ENCODE results near the gene CDH13.

The CDH13 gene

DNA sequence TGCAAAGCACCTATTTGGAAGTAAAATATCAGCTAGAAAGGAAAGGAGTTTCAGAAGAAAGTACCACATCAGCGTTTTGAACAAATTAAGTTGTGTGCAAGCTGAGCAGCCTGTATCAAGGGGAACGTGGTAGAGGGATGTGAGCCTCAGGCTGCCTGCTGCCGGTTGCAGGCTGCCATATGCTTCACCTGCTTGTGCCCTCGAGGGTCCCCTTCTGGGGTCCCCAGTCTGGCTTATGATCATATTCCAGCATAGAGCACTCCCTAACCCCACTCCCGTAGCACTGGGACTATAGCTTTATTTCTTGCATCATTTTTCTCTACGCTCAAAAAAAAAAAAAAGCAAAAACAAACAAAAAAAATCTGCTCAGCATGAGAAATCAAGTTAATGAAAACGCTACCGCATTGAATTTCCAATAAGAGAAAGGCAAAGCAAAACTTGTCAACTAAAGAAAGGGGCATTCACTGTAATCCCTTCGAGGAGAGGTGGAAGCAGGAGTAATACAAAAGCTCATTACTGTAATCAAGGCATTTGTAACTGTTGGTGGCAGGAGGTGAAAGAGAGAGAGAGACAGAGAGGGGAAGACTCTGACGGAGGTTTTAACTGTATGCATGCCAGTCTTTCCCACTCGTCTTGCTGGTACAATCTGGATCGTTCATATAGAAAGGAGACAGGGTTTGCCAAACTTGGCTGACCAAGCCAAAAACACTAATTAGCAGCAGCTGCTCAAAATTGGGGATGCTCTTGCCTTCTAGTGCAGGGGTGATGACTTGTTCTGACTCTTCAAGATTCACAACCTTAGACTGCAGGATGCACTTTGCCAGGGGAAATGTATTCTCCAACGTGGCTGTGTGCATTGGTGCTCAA, 922.8 kb downstream of the CDH13 start:
- peak; percentile 60 for DNase-seq

DNA sequence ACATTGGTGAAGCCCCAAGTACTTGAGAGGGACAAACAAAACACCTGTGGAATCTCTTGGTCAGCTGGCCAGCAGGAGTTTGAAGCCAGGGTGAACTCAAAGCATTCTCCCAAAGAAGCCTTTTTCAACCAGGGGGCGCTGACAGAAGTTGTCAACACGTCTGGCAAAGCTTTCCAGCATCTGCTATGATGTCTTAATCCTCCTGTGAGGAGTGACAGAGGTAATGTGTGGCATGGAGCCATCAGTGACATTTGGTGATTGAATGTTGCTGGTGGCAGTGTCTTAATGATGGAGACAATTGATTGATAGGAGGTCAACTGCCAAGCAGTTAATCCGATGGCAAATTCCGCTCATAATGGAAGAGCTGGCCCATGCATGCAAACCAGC, 923.4 kb downstream of the CDH13 start:
- peak; percentile 78 for DNase-seq

DNA sequence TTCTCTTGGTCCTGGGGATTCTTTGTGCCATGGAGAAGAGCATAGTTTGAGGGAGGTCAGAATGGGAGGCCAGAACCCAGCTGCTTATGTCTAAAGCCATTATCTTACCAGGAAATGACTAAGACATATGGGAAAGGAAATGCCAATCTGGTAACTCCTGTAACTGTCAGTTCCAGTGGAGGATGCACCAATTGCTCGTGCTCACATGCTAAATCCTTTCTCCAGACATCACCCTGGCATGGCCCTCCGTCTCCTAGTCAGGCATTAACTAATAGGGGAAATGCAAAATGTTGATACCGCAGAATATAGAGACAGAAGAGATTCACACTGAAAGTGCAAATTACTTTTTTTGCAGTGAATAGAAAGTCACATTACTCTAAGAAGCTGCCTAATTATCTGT, 925.5 kb downstream of the CDH13 start:
- DNase-seq: no peak

DNA sequence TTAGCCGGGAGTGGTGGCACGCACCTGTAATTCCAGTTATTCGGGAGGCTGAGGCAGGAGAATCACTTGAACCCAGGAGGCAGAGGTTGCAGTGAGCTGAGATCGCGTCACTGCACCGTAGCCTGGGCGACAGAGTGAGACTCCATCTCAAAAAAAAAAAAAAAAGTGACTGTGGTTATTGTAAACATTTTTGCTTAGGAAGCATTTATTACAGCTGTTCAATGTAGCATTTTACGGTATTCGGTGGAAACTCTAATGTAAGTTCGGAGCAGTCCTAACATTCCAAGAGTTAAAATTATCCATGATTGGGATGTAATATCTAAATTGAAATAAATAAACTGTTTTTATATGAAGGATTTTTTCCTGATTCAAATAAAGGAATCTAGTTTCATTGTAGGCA, 926.2 kb downstream of the CDH13 start:
- no peak for DNase-seq

GRCh38 chr16:83554096-83554495, 927.3 kb downstream of the CDH13 start:
- no peak for DNase-seq

- no peak for DNase-seq
These were observed 927.8 kb downstream of the CDH13 start for GRCh38 chr16:83554540-83554939.

DNA sequence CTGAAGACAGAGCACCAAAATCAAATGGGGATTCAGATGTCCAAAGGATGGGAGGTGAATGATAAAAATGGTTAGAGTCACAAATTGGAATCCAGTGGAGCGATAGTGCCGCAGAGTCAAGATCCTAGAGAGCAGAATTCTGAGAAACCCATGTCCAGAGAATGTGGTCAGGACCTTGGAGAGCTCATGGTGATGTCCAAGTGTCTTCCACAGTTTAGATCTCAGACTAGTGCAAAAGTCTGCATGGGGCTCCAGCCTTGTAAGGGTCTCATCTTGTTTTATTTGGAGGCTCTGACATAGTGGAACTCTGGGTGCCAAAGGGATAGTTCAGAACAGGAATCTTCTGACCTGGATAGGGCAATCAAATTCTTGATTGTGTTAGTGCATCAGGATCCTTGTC, 935.1 kb downstream of the CDH13 start:
- DNase-seq: no peak

DNA sequence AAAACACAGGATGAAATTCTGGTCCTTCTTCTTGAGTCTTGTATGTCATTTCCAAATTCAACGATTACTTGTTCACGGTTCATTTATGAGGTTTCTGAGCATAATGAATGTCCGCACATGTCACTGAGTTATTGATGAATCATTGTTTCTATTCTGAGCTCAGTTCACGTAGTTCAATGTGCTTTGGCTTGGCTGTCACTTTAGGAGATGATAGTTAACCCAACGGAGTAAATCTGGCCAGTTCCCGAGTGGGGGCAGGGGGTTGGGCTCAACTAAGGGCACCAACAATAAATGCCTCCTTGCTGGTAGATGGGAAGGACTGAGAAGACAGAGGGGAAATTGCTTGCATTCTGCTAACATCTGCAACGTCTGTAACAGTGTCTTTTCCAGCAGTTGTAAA, 941.6 kb downstream of the CDH13 start:
- DNase-seq: no peak

DNA sequence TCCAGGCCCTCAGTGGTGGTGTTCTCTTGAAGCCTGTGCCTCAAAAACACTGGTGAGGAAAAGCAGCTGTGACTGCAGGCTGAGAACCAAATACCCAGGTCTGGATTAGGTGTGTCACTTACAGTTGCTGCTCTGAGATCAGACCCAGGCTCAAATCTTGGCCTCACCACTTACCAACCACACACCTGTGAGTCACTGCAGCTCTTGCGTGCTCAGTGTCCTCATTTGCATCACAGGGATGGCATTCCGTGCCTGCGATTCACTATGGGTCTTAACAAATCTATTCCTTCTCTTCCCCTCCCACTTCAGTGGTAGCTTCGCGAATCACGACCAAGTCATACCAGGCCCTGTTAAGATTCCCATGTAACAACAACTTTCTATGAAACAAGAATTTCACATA, 947.6 kb downstream of the CDH13 start:
- no peak for DNase-seq

- DNase-seq: no peak
These were observed 950.4 kb downstream of the CDH13 start for GRCh38 chr16:83577078-83577745.

- DNase-seq: no peak
These were observed 951.4 kb downstream of the CDH13 start for GRCh38 chr16:83578171-83578570.

DNA sequence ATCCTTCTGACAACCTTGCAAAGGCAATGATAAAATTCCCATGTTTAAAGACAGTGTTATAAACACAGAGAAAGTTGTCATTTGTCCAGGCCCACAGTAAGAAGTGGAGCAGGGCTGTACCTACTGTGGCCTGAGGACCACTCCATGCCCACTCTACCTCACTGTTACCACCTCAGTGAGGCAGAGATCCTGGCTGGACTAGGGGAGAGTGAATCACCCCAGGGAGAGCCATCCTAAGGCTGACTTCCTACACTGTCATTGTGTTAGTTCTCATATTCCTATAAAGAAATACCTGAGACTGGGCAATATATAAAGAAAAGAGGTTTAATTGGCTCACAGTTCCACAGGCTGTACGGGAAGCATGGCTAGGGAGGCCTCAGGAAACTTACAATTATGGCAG, 952.3 kb downstream of the CDH13 start:
- no peak for DNase-seq

- DNase-seq: no peak
These were observed 952.7 kb downstream of the CDH13 start for GRCh38 chr16:83579436-83579835.

GRCh38 chr16:83581082-83581481, 954.3 kb downstream of the CDH13 start:
- DNase-seq: no peak

GRCh38 chr16:83581994-83582747, 955.4 kb downstream of the CDH13 start:
- no peak for DNase-seq

- peak; percentile 3 for DNase-seq
These were observed 959.3 kb downstream of the CDH13 start for GRCh38 chr16:83586036-83586435.

DNA sequence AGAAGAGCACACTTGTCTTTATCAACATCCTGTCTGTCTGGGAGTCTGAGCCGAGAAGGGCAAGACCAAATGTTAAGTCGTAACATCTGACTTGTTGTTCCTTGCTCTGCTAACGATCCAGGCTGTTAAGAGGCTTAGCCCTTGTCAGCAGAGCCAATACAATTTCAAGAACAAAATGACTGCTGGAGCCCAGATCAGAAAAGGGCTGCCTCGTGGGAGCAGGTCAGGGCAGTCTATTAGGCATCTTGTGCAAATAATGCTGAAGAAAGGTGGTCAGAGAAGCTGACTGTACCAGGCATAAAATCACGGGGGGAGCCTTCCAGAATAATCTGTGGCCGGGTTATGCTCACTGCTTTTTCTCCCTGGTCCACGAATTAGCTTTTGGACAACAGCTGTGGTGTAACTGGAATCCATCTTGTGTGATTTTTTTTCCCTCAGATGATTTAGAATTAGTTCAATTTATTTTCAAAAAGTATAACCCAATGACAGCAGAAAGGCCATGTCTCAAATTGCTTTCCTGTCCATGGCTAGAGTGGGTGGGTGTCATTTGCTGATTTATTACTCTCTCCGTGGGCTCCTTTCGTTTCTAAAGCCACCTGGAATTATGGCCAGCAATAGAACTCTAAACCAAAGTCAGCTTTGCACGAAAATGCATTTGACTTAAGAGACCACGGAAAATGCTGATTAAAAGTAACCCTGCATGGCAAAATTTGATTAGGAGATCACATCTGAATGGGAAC, 959.9 kb downstream of the CDH13 start:
- peak; percentile 35 for DNase-seq

DNA sequence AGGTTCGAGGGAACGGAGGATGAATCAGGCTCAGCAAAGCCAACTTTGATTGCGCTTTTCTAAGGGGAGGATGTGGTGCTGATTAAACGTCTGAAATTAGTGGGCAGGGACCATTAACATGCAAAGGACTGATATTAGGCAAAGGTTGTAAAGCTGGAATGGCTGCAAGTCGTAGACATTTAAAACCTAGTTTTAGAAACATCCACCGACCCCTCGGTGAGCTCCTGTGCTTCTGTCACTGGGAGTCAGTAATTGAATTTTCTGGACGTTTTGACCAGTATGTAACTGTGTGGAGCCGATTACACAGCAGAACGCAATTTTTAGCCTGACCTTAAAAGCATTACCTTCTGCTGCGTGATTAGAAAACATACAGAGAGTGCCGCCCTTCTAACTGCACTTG, 960.4 kb downstream of the CDH13 start:
- no peak for DNase-seq

DNA sequence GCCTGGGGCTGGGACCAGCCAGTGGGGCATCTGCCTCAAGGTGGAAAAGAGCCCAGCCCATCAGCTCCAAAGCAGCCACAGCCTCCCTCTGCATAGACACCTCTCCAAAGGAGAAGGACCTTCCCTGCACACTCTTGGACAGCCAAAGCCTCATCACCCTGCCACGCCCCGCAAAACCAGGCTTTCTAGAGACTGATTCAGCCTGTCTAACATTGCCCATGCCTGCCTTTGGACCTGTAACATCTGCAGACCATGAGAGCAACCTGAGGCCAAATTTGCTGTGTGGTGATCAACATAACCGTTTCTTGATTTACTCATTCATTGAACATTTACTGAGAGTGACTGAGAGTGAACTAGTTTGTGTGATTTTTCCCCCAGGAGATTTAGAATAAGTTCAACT, 961.3 kb downstream of the CDH13 start:
- DNase-seq: no peak

DNA sequence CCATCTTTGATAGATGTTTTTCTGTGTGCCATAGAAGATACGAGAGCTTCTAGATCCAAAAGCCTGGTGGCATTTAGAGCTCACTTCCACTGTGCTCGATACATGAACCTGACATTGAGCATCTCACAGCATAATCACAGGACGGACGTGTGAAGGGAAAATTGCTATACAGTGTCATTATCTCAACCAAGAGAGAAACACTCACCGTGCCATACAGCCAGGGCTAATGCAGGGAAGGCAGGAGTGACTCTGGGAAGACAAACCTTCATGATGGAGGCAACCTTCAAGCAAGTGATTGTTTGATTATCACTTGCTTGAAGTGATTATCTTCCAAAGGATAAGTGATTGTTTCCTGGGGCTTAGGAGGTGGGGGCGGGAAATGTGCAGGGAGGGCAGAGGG, 962.8 kb downstream of the CDH13 start:
- DNase-seq: no peak

GRCh38 chr16:83592778-83593177, 966.0 kb downstream of the CDH13 start:
- no peak for DNase-seq

DNA sequence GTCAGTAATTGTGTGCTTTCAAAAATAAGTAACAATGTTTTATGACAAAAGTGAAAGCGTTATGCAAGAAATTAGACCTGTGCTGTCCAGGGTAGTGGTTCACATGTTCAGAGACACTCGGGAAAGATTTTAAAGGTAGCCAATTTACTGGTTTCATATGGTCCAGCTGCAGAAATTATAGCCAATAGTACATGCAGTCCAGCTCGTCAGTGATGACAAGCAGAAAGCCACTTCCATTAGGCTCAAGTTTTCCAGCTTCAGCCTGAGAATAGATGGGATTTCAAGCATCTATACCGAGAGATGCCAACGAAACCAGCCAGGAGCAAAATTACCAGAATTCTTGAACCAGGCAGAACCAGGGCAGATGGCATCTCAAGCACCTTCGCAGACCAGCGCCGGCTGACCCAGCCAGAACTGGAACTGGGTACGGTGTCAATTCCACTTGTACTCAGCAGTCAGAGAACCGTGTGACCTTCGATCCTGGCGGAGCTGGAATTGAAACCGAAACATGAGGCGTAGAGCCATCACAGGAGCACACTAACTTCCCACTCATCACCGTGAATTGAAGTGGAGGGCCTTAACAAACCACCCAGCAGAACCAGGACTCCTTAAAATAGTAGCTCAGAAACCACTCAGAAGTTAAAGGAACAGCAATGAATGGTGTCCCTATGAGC, 973.2 kb downstream of the CDH13 start:
- DNase-seq: no peak
